Fibroblast of lung (primary cell): ENCODE data around the gene SLC18A3. TPM values are rescaled to one million over a fixed set of nuclear protein-coding genes. Genes with fewer than 3 reads are reported as not detected.

ENCODE experiments used
- DNase-seq, 2 donors: peaks; one replicate each; pipeline versions ENCODE4 v3.0.0 to v3.0.0-alpha.2; 2010; ENCODE audit warnings: low read depth in 2 of 2
- H2AFZ ChIP-seq: 2 replicates; pipeline ENCODE4 v1.5.1; 2012; ENCODE audit warnings: low read length, control low read depth, inconsistent platforms
- H3K27ac ChIP-seq: 2 replicates; pipeline ENCODE4 v1.5.1; 2011; ENCODE audit warnings: low read length, control low read depth; ENCODE audit not compliant: insufficient read depth
- H3K27me3 ChIP-seq: 2 replicates; pipeline ENCODE4 v1.5.1; 2011; ENCODE audit warnings: mild to moderate bottlenecking, low read length; ENCODE audit not compliant: control insufficient read depth, insufficient read depth
- H3K36me3 ChIP-seq: 2 replicates; pipeline ENCODE4 v1.5.1; 2011; ENCODE audit warnings: low read length; ENCODE audit not compliant: control insufficient read depth, insufficient read depth
- H3K4me1 ChIP-seq: 2 replicates; pipeline ENCODE4 v1.5.1; 2011; ENCODE audit warnings: low read length; ENCODE audit not compliant: control insufficient read depth, insufficient read depth; ENCODE audit errors: extremely low read depth
- H3K4me2 ChIP-seq: 2 replicates; pipeline ENCODE4 v1.5.1; 2011; ENCODE audit warnings: low read length, control low read depth; ENCODE audit not compliant: insufficient read depth; ENCODE audit errors: extremely low read depth
- H3K4me3 ChIP-seq, 4 experiments: fragments of 200-600 bp in 1 of 4; sonication (generic) in 1 of 4; replicated peaks in 1 of 4; 2 replicates each; pipeline ENCODE4 v1.5.1; 2011 to 2016; ENCODE audit warnings: low read length in 4 of 4, low read depth in 3 of 4, mild to moderate bottlenecking in 3 of 4, control low read depth in 2 of 4, inconsistent platforms in 1 of 4, mixed read lengths in 1 of 4; ENCODE audit not compliant: insufficient read depth in 1 of 4; ENCODE audit errors: control extremely low read depth in 1 of 4
- H3K79me2 ChIP-seq: 2 replicates; pipeline ENCODE4 v1.5.1; 2012; ENCODE audit warnings: mild to moderate bottlenecking, low read length, inconsistent platforms; ENCODE audit not compliant: control insufficient read depth, insufficient read depth
- H3K9ac ChIP-seq: 2 replicates; pipeline ENCODE4 v1.5.1; 2011; ENCODE audit warnings: mild to moderate bottlenecking, low read length, control low read depth; ENCODE audit not compliant: insufficient read depth
- H3K9me3 ChIP-seq: 2 replicates; pipeline ENCODE4 v1.5.1; 2012; ENCODE audit warnings: low read depth, low read length; ENCODE audit not compliant: control insufficient read depth, insufficient read depth
- H4K20me1 ChIP-seq: 2 replicates; pipeline ENCODE4 v1.5.1; 2011; ENCODE audit warnings: low read length; ENCODE audit not compliant: control insufficient read depth, insufficient read depth; ENCODE audit errors: extremely low read depth
- CTCF ChIP-seq, 2 donors: IDR thresholded peaks in 1 of 2; conservative IDR thresholded peaks in 1 of 2; 1 replicate in 1 of 2; 2 replicates in 1 of 2; pipeline ENCODE4 v1.5.1; 2011 to 2012; ENCODE audit warnings: low read length in 2 of 2, control low read depth in 1 of 2, inconsistent platforms in 1 of 2, low read depth in 1 of 2, mild to moderate bottlenecking in 1 of 2
- EZH2 ChIP-seq: IDR thresholded peaks from 2 replicates; pipeline ENCODE4 v1.5.1; 2012; ENCODE audit warnings: low read length, control low read depth, mild to moderate bottlenecking; ENCODE audit errors: missing control alignments
- polyA plus RNA-seq, 2 donors: library from polyadenylated mRNA; depleted of rRNA in 1 of 2; stranded (reverse) in 1 of 2; unstranded in 1 of 2; fragments of >200 nt; gene quantifications; 2 replicates each; pipeline ENCODE4 v1.2.1, GENCODE V29; 2011 to 2012; ENCODE audit warnings: missing spikeins in 1 of 2
- total RNA-seq: library from RNA; depleted of rRNA; stranded (reverse); fragments of >200 nt; gene quantifications from 2 replicates; pipeline ENCODE4 v1.2.1, GENCODE V29; 2014

SLC18A3 gene
- total and polyA plus RNA-seq, 2 donors (not counting 1 experiment from before 2014, with no cell fraction given): not detected

DNA sequence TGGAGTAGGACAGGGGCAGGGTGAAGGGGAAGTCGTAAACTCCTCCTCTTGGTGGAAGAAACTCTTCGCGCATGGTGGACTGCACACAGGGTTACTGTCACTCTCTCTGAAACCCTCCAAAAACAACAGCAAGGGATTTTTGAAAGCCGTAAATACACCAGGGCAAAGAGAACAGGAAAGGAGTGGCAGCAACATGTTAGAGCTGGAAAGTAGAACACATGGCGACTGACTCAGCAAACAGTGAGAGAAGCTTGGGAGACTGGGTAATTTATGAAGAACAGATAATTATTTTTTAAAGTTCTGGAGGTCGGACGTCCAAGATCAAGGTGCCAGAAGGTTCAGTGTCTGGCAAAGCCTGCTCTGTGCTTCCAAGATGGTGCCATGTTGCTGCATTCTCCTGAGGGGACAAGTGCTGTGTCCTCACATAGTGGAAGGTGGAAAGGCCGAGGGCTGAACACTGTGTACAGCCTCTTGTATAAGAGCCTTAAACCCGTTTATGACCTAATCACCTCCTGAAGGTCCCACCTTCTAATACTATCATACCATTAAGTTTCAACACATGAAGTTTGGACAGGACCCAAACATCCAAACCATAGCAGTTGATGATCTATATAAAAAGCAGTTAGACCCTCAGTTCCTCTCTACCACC is 46.9 kb downstream of the SLC18A3 start:
- no peaks in the 10 kb centered on the region for H3K36me3 ChIP-seq
- no peak overlapping the region for H3K27ac ChIP-seq
- no peak overlapping the region for H3K9ac ChIP-seq
- no peak overlapping the region for H3K4me3 ChIP-seq
- no peak overlapping the region for H2AFZ ChIP-seq
- no peaks in the 10 kb centered on the region for H3K27me3 ChIP-seq
- no peaks in the 10 kb centered on the region for H3K79me2 ChIP-seq
- no peaks in the 10 kb centered on the region for H3K9me3 ChIP-seq
- H4K20me1 ChIP-seq: no peaks in the 10 kb centered on the region
- DNase-seq: no peak
- no peaks in the 10 kb centered on the region for H3K4me1 ChIP-seq
- no peak overlapping the region for H3K4me2 ChIP-seq
- TF ChIP-seq EZH2 (no peak), CTCF (conservative IDR thresholded peaks at IDR 0.05 in 1 of 2, IDR thresholded peaks at IDR 0.05 in 1 of 2; ENCODE audit: low read depth in 1 of 2, low read length in 2 of 2) (no peak)

GRCh38 chr10:49657606-49658005 is 47.5 kb downstream of the SLC18A3 start:
- Histone ChIP-seq H3K79me2 (no peaks in the 10 kb centered on the region), H3K4me2 (no peak overlapping the region), H3K4me3 (no peak overlapping the region)

More at GRCh38 chr10:49657606-49658005, 47.5 kb downstream of the SLC18A3 start:
- no peak for TF ChIP-seq CTCF (conservative IDR thresholded peaks at IDR 0.05 in 1 of 2, IDR thresholded peaks at IDR 0.05 in 1 of 2; ENCODE audit: low read depth in 1 of 2, low read length in 2 of 2)
- TF ChIP-seq EZH2: no peak
- no peaks in the 10 kb centered on the region for H3K9me3 ChIP-seq
- no peaks in the 10 kb centered on the region for H4K20me1 ChIP-seq
- H3K36me3 ChIP-seq: no peaks in the 10 kb centered on the region
- DNase-seq: no peak
- no peaks in the 10 kb centered on the region for H3K4me1 ChIP-seq
- no peak overlapping the region for H3K9ac ChIP-seq
- H3K27ac ChIP-seq: no peak overlapping the region
- H3K27me3 ChIP-seq: no peaks in the 10 kb centered on the region
- H2AFZ ChIP-seq: no peak overlapping the region
